HG03175 (cell line): ENCODE data around the gene CBLB.
A peak's percentile ranks its signal among the peaks of the same experiment; 100 is the strongest.

Source experiments
- ATAC-seq: cut with Tn5 transposase; IDR thresholded peaks from one replicate; pipeline ENCODE4 v1.9.1; 2021; ENCODE audit warnings: mild to moderate bottlenecking, moderate library complexity; ENCODE audit not compliant: unreplicated experiment

CBLB gene

GRCh38 chr3:105847865-105848264 lies 20.9 kb downstream of the CBLB start:
- no peak for ATAC-seq

DNA sequence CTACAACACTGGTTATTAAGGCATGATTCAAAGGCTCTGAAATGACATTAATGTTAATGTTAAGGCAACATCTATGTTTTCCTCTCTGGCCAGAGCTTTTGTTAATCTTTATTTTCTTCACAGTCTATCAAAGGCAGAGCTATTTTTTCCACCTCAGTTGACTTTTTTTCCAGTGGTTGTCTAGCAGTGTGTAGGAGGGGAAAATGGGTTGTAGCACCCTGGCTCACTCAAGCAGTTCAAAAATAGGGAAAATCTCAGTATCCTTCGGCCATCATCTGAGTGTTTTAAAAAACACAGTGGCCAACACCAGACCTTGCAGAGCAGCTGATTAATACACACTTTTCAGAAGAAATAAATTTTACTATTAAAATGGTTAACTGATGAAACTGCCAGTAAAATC lies 21.4 kb downstream of the CBLB start:
- ATAC-seq: no peak

DNA sequence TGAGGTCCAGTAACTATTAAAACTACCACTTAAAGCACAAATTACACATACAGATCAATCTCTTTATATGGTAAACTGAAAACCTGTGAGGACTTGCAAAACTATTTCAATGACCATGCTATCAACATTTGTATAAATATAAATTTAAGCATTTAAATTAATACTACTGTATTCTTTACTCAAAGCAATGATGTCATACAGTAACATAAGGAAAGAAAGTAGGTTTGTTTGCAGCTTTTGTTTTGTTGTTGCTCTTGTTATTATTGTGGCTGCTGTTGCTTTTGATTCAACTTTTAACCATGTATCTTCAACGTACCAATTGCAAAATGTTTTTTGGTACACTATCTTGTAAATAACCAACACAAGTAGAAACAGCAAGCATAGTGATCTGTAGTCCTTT lies 22.0 kb downstream of the CBLB start:
- ATAC-seq: no peak

DNA sequence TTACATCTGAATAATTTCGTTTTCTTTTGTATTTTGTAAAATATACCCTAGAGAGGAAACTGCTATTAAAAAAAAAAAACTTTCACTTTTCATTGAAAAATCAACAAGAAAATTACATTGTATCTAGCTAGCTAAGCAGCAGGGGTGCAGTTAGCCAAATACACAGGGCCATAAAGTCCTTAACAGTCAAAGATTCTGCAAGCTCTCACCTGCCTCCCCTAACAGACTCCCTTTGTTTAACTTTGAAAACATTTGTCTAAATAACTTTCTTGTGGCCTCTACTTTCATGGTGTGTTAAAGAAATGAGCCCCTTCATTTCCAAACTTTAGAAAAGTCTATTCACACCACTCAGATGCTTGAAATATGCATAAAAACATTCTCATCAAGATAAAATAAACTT lies 23.3 kb downstream of the CBLB start:
- no peak for ATAC-seq

DNA sequence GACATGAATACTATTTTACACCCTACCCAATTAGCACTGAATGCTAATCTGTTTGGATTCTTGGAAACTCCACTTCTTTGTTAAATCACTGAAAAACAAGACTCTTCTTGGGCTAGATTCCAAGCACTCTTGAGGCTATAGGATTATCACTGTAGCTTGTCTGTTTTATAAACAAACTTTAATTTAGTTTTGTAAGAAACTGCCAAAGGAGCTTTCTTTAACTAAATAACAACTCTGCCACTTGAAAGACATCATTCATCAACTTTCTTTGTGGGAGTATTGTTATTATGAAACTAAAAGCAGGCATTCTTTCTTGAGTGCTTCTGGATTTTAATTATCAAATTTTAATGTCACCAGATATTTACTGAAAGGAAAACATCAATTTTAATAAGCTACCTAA lies 24.1 kb downstream of the CBLB start:
- no peak for ATAC-seq

- ATAC-seq: no peak
Measured at GRCh38 chr3:105843994-105844393, 24.8 kb downstream of the CBLB start.

DNA sequence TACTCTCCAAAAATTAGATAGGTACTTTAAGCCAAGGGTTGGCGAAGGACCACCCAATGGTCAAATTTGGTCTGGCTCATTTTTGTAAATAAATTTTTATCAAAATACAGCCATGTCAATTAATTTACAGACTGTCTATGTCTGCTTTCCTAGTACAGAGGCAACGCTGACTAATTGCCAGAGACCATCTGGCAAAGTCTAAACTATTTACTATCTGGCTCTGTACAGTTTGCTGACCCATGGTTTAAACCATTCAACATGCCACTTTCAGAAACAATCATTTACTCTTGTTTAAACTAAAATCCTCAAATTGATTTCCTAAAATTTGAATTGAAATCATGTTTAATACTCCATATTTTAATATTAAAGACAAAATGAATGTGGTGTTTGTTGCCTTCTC lies 25.9 kb downstream of the CBLB start:
- ATAC-seq: no peak

DNA sequence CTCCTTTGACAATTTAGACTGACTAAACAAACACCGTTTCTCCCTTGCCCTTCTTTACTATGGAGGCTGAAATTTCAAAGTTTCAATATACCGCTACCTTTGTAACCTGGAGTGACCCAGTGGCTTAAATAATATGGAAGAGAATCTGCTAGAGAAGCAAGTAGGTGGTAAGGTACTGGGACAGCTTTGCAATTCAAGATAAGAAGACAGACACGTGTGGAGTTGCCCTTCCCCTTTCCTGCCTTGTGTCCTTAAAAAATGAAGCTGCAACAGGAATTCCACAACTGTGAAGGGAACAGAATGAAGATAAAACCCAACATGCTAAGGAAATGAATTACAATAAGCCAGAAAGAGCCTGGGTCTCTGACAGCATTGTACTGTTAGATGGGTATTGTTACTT lies 26.4 kb downstream of the CBLB start:
- ATAC-seq: no peak

DNA sequence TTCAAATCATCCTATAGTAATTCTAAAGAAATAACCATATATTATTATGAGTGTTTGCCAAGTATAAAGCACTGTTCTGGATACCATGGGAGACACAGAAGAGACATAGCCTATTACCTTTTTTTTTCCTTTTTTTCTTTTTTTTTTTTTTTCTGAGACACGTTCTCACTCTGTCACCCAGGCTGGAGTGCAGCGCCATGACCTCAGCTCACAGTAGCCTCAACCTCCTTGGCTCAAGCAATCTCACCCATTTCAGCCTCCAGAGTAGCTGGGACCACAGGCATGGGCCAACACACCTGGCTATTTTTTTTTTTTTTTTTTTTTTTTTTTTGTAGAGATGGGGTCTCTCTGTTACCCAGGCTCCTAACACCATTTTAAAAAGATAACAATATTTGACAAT lies 30.9 kb downstream of the CBLB start:
- no peak for ATAC-seq

- peak; percentile 91 for ATAC-seq
Measured at GRCh38 chr3:105837143-105837740, 31.6 kb downstream of the CBLB start.

DNA sequence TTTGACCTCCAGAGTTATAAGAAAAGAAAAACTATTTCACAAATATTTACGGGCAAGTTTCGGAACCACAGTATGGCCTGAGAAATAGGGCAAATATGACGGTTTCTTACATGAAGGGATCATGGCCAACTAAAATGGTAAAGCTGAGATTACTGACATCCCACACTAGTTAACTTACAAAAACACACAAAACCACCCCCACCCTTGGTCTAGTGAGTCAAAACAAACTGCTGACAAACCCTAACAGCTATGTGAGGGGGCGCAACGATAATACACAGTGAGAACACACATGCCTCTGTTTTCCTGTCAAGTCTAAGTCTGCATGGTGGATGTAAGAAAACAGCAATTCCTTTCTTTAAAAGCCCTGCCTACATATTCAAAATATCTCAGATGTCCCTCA lies 32.3 kb downstream of the CBLB start:
- ATAC-seq: peak; percentile 50

DNA sequence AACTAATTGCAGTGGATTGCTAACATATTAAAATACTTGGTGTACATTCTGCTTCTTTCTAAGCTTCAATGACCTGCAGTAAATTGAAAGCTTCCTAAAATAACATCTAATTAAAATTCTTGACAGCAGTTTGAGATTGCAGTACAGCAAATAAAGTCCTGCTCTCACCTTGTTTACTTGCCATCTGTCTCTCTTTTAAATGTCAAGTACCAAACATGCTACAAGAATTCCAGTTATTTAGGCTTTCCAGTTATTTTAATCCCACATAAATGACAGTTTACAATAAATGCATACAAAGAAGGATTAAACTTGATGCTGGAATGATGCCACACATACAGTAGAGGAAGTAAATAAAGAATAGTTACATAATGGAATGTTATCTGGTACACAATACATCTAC lies 33.2 kb downstream of the CBLB start:
- ATAC-seq: no peak

DNA sequence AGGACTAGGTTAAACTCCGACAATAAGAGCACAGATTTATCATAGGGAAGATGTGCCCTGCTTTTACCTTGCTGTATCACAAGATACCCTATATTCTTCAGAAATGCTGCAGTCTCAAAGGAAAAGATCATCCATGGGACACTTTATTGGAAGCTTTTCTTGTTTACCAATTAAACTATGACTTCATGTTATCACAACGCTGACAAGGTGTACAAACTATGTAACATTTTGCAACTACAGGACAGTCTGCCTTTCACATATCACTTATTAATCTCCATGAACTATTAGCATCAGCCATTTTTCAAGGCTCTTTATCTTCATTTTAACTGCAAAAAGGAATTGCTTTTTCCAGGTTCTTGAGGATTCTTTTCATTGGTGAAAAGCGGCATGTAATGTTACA lies 34.0 kb downstream of the CBLB start:
- no peak for ATAC-seq

- no peak for ATAC-seq
Measured at GRCh38 chr3:105832644-105833043, 36.2 kb downstream of the CBLB start.

GRCh38 chr3:105830836-105831235 lies 38.0 kb downstream of the CBLB start:
- ATAC-seq: peak; percentile 42

GRCh38 chr3:105829871-105830622 lies 38.8 kb downstream of the CBLB start:
- ATAC-seq: no peak

- ATAC-seq: no peak
Measured at GRCh38 chr3:105829229-105829628, 39.6 kb downstream of the CBLB start.

GRCh38 chr3:105828703-105829102 lies 40.1 kb downstream of the CBLB start:
- peak; percentile 75 for ATAC-seq

GRCh38 chr3:105827959-105828358 lies 40.9 kb downstream of the CBLB start:
- no peak for ATAC-seq

DNA sequence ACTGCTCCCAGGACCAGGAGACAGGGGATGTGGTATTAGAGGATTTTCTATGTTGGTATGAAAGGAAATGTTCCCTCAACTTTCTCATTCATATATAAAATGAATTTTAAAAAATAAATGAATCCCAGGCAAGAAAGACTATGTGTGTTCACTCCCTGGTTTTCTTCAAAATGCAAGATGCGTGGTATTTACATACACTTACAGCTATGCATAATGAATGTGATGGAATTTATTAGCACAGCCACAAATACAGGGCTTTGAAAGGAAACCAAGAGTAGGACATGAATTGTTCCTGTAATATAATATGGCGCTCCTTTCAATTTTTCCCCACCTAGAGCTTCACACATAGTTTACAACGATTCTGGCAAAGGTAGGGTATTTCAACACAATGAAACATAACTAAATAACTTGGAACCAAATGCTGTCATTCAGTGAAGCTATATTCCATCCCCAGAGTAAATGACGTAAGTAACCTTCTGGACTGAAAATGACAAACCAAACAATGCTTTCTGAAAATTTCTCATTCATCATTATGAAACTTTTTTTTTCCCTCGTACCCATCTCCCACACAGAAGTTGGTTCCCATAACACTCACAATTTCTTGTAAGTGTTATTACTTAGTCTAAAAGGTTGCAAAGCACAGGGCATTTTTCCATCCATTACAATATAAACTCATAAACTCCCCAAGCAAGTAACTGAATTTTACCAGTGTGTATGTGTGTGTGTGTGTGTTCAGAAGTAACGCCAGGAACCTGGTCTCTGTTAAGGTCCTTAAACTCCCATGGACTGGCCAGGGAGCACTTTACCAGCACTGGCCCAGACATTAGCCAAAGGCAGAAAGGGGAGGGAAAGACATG lies 41.8 kb downstream of the CBLB start:
- no peak for ATAC-seq

DNA sequence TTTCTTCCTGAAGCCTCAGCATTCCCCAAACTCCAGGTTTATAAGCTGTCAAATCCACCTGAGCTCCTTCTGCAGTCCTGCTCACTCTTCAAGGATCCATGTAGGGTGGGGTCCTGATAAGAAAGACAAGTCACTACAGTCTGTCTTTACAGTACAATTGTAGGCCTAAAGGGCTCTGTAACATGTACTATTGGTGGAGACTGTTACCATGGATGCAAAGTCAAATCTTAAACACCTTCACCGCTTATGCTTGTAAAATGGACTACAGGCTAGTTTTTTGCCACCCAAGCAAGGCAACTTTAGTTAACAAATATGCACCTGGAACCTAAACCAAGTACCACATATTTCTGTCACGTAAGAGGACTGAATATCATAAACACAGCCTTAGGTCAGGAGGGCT lies 44.7 kb downstream of the CBLB start:
- no peak for ATAC-seq
